GM21447 (cell line): ENCODE results near the gene CCDC144A.
"Not testable (repeated sequence)": the region's sequence is repeated elsewhere in the genome, so short reads cannot be mapped to it uniquely, and the experiment has no call there.

ENCODE experiments used
- ATAC-seq: cut with Tn5 transposase; IDR thresholded peaks from one replicate; pipeline ENCODE4 v1.9.1; 2021; ENCODE audit not compliant: unreplicated experiment

CCDC144A gene

DNA sequence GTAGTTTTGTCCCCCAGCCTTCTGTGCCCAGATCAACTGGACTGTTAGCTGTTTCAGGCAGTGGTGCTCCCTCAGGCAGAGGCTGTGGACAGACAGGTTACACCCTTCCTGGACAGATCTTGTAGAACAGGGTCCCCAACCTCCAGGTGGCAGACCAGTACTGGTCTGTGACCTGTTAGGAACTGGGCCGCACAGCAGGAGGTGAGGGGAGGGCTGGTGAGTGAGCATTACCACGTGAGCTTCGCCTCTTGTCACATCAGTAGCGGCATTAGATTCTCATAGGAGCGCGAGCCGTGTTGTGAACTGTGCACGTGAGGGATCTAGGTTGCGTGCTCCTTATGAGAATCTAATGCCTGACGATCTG is 61.9 kb downstream of the CCDC144A start:
- not testable (repeated sequence) for ATAC-seq

DNA sequence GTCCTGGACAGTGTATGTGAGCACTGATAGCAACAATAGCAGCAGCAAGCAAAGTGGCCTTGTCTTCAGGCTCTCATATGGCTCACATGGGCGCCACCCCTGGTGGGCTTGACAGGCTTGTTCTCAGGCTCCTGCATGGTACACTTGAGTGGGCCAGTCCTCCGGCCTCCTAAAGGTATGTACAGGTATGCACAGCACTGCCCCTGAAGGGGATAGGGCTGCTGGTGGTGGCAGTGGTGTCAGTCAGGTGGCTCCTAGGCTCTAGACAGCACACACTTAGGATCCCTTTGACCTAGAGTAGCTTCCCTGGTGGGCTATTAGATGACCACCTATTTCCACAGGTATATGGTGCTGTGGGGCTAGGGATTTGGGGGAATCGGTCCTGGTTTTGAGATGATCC is 67.5 kb downstream of the CCDC144A start:
- not testable (repeated sequence) for ATAC-seq

DNA sequence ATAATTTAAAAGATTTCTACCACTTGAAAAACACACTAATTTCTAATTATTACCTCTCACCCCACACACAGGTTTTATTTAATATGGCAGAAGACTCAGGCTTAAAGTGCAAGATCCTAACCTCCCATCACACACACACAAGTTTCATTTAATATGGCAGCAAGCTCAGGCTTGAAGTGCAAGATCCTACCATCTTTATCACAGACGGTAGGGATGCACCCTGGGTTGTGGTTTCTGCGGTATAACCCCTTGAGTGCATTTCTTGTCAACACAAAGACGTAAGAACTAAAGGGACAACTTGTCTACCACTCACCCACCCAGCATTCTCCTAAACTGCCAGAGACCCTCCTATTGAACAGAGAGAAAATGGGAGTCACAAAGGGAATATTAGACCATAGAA is 68.1 kb downstream of the CCDC144A start:
- ATAC-seq, result not testable (repeated sequence)

DNA sequence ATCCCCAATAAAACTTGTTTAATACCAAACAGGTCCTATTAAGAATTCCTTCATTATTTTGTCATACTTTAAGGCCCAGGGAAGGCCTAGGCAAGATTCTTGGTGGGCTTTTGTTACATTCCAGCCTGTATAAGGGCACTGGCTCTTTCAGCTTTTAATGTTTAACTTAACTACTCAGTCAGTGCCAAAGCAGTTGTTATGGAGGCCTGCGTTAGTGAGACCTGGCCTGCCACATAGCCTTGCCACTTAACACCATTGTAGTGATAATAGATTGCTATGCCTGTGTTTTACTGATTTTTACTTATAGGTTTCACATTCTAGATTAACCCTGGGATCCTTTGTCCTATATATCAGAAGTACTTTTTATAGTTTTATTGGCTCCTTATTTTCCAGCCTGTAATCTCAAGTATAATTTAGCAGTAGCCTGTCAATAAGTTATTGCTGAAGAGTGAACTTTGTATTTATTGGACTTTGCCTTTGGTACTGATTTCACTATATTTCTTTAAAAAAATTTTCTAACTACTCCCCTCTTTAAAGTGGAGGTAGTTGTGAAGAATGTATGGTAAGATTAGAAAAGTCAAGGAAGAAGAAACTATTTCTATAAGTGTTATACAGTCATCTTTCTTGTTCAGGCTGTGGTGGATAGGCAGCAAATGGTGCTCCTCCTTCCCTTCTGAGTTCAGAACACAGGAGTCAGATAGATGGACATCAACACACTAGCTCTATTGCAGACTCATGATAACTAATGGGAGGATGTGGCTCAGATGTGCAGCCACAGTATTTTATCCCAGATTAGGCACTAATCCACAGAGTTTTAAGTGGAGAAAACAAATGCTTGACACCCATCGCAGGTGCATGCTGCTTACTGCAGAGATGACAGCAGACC is 78.5 kb downstream of the CCDC144A start:
- ATAC-seq, result not testable (repeated sequence)

GRCh38 chr17:16772394-16773145 is 82.5 kb downstream of the CCDC144A start:
- not testable (repeated sequence) for ATAC-seq

GRCh38 chr17:16773146-16773522 is 83.1 kb downstream of the CCDC144A start:
- ATAC-seq, result not testable (repeated sequence)

GRCh38 chr17:16787851-16788250 is 97.8 kb downstream of the CCDC144A start:
- ATAC-seq, result not testable (repeated sequence)

- not testable (repeated sequence) for ATAC-seq
Observed at GRCh38 chr17:16788889-16789536, 99.0 kb downstream of the CCDC144A start.

GRCh38 chr17:16789622-16790021 is 99.6 kb downstream of the CCDC144A start:
- ATAC-seq, result not testable (repeated sequence)

DNA sequence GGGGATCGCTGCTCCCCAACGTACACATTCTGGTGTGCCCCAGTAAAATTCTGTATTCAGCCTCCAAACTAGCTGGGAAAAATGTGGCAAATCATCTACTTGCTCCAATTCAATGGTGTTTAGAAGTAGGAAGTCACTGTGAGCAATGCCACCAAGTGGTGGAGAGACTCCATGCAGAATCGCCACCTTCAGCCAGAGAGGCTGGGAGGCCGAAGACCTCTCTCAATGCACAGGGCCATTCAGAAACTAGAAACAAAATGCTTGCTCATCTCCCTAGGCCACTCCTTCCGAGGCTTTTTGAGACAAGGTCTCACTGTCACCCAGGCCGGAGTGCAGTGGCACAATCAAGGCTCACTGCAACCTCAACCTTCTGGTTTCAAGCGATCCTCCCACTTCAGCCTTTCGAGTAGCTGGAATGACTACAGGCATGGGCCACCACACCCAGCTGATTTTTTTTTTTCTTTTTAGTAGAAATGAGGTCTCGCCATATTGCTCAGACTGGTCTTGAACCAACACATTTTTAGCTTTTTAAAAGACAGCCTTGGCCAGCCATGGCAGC is 100.4 kb downstream of the CCDC144A start:
- not testable (repeated sequence) for ATAC-seq

GRCh38 chr17:16794215-16794614 is 104.2 kb downstream of the CCDC144A start:
- not testable (repeated sequence) for ATAC-seq

DNA sequence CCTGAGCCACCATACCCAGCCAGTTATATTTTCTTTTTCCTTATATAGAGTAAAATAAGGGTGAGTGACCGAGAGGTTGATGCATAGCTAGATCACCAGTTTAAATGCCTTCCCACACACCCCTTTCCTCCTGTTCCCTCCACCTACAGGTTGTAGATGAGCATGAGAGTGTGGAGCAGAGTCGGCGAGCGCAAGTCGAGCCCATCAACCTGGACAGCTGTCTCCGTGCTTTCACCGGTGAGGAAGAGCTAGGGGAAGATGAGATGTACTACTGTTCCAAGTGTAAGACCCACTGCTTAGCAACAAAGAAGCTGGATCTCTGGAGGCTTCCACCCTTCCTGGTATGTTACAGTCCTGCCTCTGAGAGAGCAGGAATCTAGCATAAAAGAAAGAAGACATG is 105.9 kb downstream of the CCDC144A start:
- not testable (repeated sequence) for ATAC-seq

GRCh38 chr17:16804851-16805250 is 114.8 kb downstream of the CCDC144A start:
- ATAC-seq, result not testable (repeated sequence)

- ATAC-seq, result not testable (repeated sequence)
Observed at GRCh38 chr17:16806599-16806998, 116.6 kb downstream of the CCDC144A start.

DNA sequence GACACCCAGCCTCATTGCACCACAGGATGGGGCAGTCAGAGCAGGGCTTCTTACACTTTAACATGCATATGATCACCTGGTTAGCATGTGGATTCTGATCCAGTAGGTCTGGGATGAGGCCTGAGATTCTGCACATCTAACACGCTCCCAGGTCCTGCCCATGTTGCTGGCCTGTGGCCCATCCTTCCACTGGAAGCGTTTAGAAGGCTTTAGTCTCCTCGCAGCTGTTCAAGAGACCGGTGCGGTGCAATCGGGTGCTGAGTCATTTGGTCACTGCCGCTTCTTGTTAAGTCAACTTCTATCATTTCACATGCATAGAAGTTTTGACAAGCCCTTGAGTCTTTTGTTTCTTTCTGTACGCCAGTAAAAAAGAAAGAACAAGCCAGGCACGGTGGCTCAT is 117.6 kb downstream of the CCDC144A start:
- not testable (repeated sequence) for ATAC-seq

- not testable (repeated sequence) for ATAC-seq
Observed at GRCh38 chr17:16810236-16810635, 120.2 kb downstream of the CCDC144A start.

DNA sequence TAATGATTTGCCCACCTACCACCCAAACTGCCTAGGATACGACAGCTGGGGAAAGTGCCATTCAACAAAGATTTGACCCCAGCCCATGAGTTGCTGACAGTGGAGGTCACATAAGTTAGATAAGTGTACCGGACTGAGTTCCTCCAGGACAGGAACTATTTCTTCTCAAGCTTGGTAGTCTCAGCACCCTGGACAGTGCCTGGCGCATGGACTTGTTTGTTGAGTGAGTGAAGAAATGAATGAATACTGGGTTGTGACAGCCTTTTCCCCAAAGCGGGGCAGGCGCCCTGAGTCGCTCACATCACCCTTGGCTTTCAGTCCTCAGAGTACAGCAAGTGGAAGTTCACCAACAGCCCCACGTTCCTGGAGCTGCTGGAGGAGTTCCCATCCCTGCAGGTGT is 122.1 kb downstream of the CCDC144A start:
- ATAC-seq, result not testable (repeated sequence)

- ATAC-seq, result no peak
Observed at GRCh38 chr17:16814439-16814838, 124.4 kb downstream of the CCDC144A start.

GRCh38 chr17:16817201-16817600 is 127.2 kb downstream of the CCDC144A start:
- ATAC-seq, result no peak

GRCh38 chr17:16817940-16818339 is 127.9 kb downstream of the CCDC144A start:
- not testable (repeated sequence) for ATAC-seq

- no peak for ATAC-seq
Observed at GRCh38 chr17:16818340-16818739, 128.3 kb downstream of the CCDC144A start.
